Retinal pigment epithelial cell (primary cell): Measurements from ENCODE around the gene MTHFR.

Experiments
- DNase-seq: peaks from one replicate; pipeline ENCODE4 v3.0.0-alpha.2; 2010; ENCODE audit warnings: low read depth
- H3K4me3 ChIP-seq: 2 replicates; pipeline ENCODE4 v1.5.1; 2011; ENCODE audit warnings: mild to moderate bottlenecking, low read length, control low read depth, moderate library complexity
- CTCF ChIP-seq: conservative IDR thresholded peaks from 2 replicates; pipeline ENCODE4 v1.5.1; 2011; ENCODE audit warnings: low read depth, low read length, control low read depth, inconsistent platforms

The MTHFR gene

GRCh38 chr1:11769274-11769673 is 36.5 kb downstream of the MTHFR start:
- TF ChIP-seq CTCF, result no peak
- H3K4me3 ChIP-seq, result no peak overlapping the region
- DNase-seq, result no peak

DNA sequence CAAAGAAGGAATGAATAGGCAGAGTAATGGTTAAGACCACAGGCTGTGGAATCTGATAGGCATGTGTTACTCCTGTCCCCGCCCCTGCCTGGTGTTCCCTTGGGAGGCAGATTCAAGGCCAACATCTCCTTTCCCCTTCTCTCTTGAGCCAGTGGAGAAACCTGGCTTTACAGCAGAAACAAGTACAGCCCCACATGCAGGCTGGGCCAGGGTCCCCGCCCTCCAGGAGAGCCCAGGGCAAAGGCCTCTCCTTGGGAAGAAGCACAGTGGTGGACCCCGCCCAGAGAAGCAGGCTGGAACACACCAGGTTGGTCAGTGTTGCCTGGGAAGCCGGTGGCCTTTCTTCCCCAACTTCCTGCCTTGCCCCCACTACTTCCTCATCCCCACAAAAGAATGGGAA is 36.9 kb downstream of the MTHFR start:
- no peak for TF ChIP-seq CTCF
- DNase-seq, result no peak
- H3K4me3 ChIP-seq, result no peak overlapping the region

DNA sequence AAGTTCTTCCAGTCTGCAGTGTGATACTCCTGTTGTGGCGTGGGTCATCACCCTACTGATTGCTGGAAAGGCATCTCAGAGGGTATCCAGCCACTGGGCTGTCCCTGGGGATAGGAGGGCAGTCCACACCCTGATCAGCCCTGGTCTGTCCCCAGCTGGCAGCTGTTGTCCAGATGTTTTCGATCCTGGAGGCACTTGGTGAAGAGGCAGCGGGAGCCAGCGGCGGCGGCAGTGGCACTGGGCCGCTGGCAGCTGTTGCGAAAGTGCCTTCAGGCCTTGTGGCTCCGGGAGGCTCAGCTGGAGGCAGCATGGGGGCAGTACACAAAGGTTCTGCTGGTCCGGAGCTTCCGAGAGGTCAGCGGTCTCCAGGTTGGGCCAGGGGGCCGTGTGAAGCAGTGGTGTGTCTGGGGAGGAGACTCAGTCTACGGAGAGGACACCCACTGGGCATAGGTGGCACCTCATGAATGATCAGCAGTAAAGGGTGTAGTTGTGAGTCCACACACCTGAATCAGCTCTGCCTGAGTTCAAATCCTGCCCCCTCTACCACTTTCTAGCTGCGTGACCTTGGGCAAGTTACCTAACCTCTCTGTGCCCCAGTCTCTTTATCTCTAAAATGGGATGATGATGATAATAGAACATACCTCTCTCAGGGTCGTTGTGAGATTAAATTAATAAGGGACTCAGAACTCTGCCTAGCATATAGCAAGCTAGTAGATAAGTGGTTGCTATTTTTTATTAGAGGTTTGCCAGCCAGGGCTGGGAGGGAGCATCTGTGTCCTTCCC is 37.7 kb downstream of the MTHFR start:
- H3K4me3 ChIP-seq, result no peak overlapping the region
- no peak for DNase-seq
- TF ChIP-seq CTCF, result no peak

DNA sequence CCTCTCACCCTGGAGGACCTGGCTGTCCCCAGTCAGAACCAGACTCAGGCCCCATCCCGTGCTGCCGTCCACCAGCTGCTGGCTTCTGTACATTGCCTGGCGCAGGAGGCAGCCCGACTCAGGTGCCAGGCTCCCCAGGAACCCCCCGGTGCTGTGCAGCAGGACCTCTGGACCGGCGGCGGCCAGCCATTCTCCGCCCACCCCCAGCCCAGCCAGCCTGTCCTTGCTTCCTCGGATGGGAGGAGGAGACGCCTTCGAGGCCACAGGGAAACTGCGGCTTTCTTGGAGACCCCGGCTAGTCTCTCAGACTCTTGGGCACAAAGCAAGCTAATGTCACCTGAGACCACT is 39.4 kb downstream of the MTHFR start:
- no peak for DNase-seq
- H3K4me3 ChIP-seq, result no peak overlapping the region
- TF ChIP-seq CTCF, result no peak

- no peak for DNase-seq
- TF ChIP-seq CTCF, result no peak
Measured at GRCh38 chr1:11765661-11766428, 39.9 kb downstream of the MTHFR start.

GRCh38 chr1:11764519-11764918 is 41.2 kb downstream of the MTHFR start:
- no peak overlapping the region for H3K4me3 ChIP-seq
- no peak for DNase-seq
- TF ChIP-seq CTCF, result no peak

More at GRCh38 chr1:11765661-11766428, 39.9 kb downstream of the MTHFR start:
- H3K4me3 ChIP-seq, result no peak overlapping the region

DNA sequence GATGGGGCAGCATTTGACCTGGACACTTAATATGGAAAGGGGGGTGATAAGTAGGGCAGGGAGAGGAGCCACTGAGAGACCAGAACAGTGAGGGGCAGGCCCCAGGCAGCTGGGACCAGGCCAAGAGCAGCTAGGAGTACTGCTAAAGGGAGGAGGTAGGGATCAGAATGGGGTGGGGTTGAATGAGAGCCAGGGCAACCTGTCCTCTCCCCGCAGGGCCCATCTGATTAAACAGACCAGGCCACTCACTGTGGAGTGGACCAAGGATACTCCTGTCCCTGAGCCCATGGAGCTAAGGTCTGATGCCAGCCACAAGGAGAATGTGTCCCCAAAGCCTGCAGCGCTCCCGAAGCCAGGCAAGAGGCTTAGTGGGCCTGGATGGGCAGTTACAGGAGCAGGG is 41.6 kb downstream of the MTHFR start:
- no peak for DNase-seq
- H3K4me3 ChIP-seq, result no peak overlapping the region
- TF ChIP-seq CTCF, result no peak
